ENCODE measurements around the gene HOXA11.
A peak's percentile ranks its signal among the peaks of the same experiment; 100 is the strongest.

Gene HOXA11

DNA sequence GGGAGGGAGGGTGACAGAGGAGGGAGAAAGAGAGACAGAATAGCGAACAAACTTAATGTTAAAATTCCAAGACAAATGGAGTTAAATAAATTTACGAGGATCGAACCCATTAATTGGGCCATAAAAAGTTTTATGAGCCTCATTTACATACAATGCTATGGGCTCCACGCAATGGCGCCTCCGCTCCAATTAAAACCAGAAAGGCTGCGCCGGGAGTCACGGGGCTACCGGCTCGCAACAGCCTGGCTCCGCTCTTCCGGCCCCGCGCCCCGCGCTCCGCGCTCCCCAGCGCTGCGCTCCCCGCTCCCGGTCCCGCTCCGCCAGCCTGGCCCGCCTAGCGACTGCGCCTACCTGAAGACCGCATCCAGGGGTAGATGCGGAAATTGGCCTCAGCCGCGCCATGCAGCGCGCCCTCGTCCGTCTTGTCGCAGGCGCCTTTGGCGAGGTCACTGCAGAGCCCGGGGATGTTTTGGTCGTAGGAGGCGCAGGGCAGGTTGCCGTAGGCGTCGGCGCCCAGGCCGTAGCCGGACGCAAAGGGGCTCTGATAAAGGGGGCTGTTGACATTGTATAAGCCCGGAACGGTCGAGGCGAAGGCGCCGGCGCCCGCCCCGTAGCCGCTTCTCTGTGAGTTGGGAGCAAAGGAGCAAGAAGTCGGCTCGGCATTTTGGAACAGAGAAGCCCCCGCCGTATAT lies 29.1 kb downstream of the HOXA11 start:
- H3K4me1 Mint-ChIP-seq (ENCODE audit: low read depth in 2 of 2): peaks cover 41% of the 10 kb centered on the region in 2 donors
- H3K4me3 Mint-ChIP-seq: peak overlapping the region; percentile 64 to 80
- H3K27me3 Mint-ChIP-seq: peaks cover 88 to 96% of the 10 kb centered on the region in 2 donors
- H3K36me3 Mint-ChIP-seq (ENCODE audit: insufficient read depth): peaks cover 37% of the 10 kb centered on the region
- DNase-seq: no peak
- H3K27ac Mint-ChIP-seq: peak overlapping the region in 1 of 2 donors; percentile 20
- H3K9me3 Mint-ChIP-seq: no peaks in the 10 kb centered on the region
- ATAC-seq (replicated peaks): peak; percentile 18

DNA sequence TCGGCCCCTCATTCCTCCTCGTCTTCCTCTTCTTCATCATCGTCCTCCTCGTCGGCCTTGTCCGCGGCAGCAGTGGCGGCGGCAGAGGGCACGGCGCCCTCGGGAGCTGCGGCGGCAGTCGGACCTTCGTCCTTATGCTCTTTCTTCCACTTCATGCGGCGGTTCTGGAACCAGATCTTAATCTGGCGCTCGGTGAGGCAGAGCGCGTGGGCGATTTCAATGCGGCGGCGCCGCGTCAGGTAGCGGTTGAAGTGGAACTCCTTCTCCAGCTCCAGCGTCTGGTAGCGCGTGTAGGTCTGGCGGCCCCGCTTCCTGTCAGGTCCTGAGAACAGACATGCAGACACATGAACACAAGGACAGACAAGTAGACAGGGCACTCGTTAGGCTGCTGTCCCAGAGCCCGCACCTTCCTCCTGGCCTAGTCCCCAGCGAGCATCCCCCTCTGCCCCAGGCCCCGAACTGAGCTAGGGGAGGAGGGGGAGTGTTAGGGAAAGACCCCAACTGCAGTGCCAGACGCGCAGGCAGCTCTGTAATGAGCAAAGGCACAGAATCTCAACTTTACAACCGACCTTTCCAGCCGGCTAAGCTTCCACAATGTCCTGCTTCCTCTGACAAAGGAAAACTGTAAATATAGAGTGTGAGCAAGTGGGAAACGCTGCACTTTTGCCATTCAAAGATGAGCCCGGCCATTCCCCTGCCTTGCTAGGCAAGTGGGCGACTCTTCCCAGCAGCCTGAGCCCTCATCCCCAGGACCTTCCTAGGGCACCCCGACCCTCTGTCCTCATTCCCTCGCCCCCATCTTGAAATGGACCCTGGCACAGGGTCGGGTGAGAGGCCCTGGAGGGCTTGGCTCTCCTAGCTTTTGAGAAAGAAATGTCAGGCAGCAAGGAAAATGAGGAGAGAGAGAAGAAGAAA lies 29.9 kb downstream of the HOXA11 start:
- Mint-ChIP-seq H3K27ac (peak overlapping the region in 1 of 2 donors; percentile 49), H3K4me1 (ENCODE audit: low read depth in 2 of 2) (peaks cover 47 to 49% of the 10 kb centered on the region in 2 donors), H3K9me3 (no peaks in the 10 kb centered on the region), H3K27me3 (peaks cover 96 to 100% of the 10 kb centered on the region in 2 donors), H3K4me3 (peak overlapping the region; percentile 64 to 80), H3K36me3 (ENCODE audit: insufficient read depth) (peaks cover 36% of the 10 kb centered on the region)
- ATAC-seq (replicated peaks) (no peak), DNase-seq (no peak)

DNA sequence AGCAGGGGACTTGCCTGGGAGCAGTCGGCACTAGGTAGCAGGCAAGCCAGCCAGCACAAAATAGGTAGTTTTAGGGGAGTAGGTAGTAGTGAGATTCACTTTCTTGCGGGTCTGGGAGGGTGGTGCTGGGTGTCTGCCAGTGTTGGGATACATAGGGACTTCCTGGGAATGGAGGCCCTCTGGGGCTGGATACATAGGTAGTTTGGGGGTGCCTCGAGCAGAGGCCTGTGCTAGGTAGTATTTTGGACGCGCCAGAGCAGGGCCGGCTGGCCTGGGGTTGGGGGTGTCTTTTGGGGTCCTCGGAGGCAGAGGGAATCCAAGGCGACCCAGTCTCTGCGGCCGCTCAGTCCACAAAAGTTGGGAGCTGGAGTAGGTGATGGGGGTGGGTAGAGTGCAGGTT lies 30.7 kb downstream of the HOXA11 start:
- Mint-ChIP-seq H3K36me3 (ENCODE audit: insufficient read depth) (peaks cover 32% of the 10 kb centered on the region), H3K27me3 (peaks cover 90 to 99% of the 10 kb centered on the region in 2 donors), H3K4me3 (peak overlapping the region; percentile 64 to 80), H3K9me3 (no peaks in the 10 kb centered on the region), H3K27ac (peak overlapping the region; percentile 15 to 58), H3K4me1 (ENCODE audit: low read depth in 2 of 2) (peaks cover 44 to 47% of the 10 kb centered on the region in 2 donors)
- no peak for ATAC-seq (replicated peaks)
- DNase-seq: no peak

DNA sequence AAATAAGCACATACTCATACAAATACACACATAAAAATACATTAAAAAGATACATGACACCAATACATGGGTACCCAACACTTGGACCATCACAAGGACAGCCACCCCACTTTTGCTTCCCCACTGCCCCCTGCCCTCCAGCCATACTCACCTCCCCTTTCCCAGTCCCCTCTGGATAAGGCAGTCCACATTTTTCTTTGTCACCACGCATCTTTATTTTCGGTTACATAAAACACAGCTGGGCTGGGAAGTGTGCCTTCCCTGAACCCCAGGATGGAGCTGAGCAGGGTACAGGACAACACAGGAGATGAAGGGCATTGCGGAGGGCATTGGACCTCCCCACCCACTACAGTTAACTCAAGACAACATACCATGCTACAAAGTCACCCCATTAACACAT lies 31.5 kb downstream of the HOXA11 start:
- H3K4me1 Mint-ChIP-seq (ENCODE audit: low read depth in 2 of 2): peaks cover 44 to 47% of the 10 kb centered on the region in 2 donors
- DNase-seq (no peak), ATAC-seq (replicated peaks) (no peak)
- H3K36me3 Mint-ChIP-seq (ENCODE audit: insufficient read depth): peaks cover 32% of the 10 kb centered on the region
- no peak overlapping the region for H3K4me3 Mint-ChIP-seq
- H3K27ac Mint-ChIP-seq: no peak overlapping the region
- H3K27me3 Mint-ChIP-seq: peaks cover 84 to 99% of the 10 kb centered on the region in 2 donors
- no peaks in the 10 kb centered on the region for H3K9me3 Mint-ChIP-seq

DNA sequence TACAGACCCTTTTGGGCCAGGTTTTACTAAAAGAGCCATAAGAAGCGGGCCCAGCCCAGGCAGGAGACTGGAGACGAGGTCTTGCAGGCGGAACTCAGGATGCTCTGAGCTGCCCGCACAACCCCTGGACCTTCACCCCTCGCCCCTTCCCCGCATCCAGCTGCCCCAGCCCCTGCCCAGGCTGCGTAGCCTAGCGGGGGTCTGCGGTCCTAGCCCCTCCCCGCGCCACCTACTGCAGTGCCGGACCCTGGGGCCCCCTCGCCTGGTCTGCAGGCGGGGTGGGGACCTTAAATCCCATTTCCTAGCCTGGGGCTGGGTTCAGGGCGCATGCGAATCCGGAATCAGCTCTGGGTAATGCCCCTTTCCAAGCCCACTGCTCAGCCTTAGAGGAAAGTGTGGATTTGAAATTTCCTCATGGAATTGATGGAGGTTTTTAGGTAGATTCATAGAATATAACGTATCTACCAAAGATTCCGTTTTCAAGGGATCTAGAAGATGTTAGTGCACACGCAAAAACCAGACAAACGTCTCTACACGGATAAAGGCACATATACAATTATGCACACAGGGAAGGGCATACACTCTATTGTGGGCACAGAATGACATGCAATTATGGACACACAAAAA lies 32.1 kb downstream of the HOXA11 start:
- peaks cover 31% of the 10 kb centered on the region for H3K36me3 Mint-ChIP-seq (ENCODE audit: insufficient read depth)
- H3K27ac Mint-ChIP-seq: no peak overlapping the region
- peaks cover 84 to 99% of the 10 kb centered on the region in 2 donors for H3K27me3 Mint-ChIP-seq
- no peak overlapping the region for H3K4me3 Mint-ChIP-seq
- DNase-seq: no peak
- peaks cover 42 to 46% of the 10 kb centered on the region in 2 donors for H3K4me1 Mint-ChIP-seq (ENCODE audit: low read depth in 2 of 2)
- ATAC-seq (replicated peaks): no peak
- no peaks in the 10 kb centered on the region for H3K9me3 Mint-ChIP-seq

DNA sequence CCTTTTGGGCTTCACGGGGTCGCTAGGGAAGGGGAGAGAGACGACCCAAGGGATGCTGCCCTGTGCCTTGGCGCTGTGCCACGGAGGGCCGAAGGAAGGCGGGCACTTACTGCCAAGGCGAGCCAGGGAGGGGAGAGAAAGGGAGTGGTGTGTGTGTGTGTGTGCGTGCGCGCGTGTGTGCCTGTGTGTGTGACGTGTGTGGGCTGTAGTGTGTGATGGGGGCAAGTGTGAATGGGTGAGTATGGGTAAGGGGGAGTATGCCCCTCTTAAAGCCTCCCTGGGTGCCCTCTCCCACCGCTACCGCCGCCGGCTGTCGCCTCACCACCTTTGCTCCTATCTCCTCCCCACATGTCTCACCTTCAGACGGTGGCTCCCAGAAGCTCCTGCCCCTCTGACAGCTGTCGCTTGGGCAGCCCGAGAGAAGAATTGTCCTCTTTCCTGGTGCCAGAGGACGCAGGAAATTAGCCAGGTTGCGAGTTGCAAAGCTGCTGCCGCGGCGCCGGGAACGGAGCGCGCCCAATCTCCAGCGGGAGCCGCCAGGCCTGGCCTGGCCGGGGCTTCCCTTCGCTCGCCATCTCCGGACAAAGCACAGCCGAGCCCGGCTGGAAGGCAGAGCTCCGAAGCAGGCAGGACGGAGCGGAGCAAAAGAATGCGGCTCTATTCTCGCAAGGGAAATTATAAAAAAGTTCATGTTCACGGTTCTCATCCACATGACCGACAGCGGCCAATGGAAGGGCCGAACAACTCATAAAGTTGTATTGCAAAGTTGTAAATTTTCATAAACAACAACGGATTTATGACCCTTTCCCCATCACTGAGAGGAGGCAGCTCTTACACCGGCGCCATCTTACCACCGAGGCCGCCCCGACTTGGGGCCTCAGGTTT lies 32.9 kb downstream of the HOXA11 start, which contains the start of gene HOXA3:
TSS of gene HOXA3 (minus strand) at position 653 of the 885 bp plus-strand sequence. CDS start 41,943 bp downstream, outside the sequence.
- no peak for ATAC-seq (replicated peaks)
- peaks cover 38 to 43% of the 10 kb centered on the region in 2 donors for H3K4me1 Mint-ChIP-seq (ENCODE audit: low read depth in 2 of 2)
- peak within 1 kb of the TSS; percentile 83 to 86 for H3K4me3 Mint-ChIP-seq
- H3K27ac Mint-ChIP-seq: peak within 1 kb of the TSS; percentile 44 to 80
- H3K27me3 Mint-ChIP-seq: peaks cover 81 to 99% of the 10 kb centered on the region in 2 donors
- DNase-seq: no peak
- H3K9me3 Mint-ChIP-seq: no peaks in the 10 kb centered on the region
- H3K36me3 Mint-ChIP-seq (ENCODE audit: insufficient read depth): peaks cover 27% of the 10 kb centered on the region

DNA sequence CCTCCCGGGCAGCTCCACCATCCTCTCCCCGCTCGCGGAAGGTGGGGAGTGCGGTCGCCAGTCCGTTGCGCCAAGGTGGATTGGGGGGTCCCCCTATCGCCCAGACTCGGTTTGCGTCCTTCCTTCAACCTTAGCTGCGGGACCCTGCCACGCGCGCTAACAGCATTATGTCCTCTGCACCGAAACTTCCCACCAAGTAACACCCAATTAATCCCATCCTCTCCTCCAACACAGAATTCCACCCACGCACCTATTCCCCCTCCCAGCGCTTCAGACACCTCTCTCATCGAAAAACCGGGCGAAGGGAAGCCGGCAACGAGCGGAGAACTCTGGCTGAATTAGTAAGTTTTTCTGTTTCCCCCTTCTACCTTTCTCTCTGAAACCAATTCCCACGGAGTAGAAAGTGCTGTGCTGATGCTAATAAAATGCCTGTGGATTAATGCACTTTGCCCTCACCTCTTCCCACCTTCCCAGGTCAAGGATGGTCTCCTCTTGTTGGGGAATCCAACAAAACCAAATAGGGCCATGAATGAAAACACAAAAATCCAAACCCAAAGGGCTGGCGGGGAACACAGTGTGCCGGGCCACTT lies 33.6 kb downstream of the HOXA11 start:
- Mint-ChIP-seq H3K27me3 (peaks cover 84 to 99% of the 10 kb centered on the region in 2 donors), H3K27ac (peak overlapping the region; percentile 44 to 80), H3K4me3 (peak overlapping the region; percentile 83 to 86), H3K36me3 (ENCODE audit: insufficient read depth) (peaks cover 23% of the 10 kb centered on the region), H3K4me1 (ENCODE audit: low read depth in 2 of 2) (peaks cover 38 to 41% of the 10 kb centered on the region in 2 donors), H3K9me3 (no peaks in the 10 kb centered on the region)
- DNase-seq (no peak), ATAC-seq (replicated peaks) (no peak)

DNA sequence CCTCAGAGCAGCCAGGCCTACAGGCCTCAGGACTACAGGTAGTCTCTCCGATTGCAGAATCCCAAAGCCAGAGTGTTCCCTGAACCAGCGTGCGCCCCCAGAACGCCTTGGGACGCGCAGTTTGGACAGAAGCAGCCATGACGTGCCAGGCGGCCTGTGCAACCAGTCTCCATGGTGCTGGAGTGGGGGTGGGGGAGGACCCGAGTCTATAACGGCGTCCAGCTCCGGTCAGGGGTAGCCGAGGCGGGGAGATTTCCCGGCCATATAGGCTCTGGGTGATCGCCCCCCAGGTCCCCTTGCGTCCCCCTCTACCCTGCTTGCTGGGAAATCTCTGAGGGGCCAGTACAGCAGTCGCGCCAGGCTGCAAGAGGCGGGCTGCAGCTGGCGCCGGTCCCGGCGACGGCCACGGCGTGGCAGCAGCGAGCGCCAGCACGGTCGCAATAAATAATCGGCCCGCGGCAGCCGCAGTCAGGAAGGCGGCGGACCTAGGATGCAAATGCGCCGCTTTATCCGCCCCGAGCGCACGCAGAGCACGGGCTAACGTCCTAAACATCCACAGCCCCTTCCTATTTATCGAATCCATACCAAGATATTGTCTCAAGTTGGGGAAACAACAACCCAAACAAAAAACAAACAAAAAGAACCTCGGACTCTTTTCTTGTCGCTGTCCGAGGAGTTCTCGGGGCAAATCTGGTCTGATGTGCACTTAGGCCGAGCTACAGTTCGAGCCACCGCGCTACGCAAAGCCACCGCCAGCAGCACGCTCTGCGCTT lies 34.3 kb downstream of the HOXA11 start:
- Mint-ChIP-seq H3K36me3 (ENCODE audit: insufficient read depth) (peaks cover 19% of the 10 kb centered on the region), H3K27ac (peak overlapping the region; percentile 20 to 44)

DNA sequence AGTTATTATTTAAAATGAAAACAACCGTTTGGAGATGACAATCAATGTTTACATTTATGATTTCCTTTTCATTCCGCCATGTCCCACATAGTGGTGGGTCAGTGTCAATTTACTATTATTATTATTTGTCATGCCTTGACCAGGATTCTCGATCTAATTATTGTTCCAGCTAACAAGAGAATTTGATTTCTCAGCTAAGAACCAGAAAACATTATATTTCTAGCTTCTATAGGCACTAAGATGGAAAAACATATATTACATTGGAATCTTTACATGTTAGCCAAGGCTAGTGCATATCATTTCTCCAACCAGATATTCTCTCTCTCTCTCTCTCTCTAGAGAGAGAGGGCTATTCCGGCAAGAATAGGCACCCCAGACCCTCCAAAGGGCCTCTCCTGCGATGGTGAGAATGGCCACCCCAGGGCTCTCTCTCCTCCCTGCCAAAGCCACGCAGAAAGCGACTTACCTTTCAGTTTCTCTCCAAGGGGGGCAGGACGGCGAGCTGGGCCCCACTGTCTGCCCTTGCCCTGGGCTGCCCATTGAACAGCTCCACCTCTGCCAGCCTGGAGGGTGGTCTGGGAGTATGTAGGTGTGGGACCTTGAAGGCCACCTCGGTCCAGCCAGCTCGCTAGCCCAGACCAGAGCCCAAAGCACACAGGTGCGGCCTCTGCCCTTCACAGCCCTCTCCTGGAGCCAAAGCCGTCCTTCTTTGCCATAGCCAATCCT lies 35.0 kb downstream of the HOXA11 start:
- peaks cover 12% of the 10 kb centered on the region for H3K36me3 Mint-ChIP-seq (ENCODE audit: insufficient read depth)
- H3K27ac Mint-ChIP-seq: peak overlapping the region in 1 of 2 donors; percentile 20
- peak overlapping the region; percentile 83 to 86 for H3K4me3 Mint-ChIP-seq
- no peaks in the 10 kb centered on the region for H3K9me3 Mint-ChIP-seq
- peaks cover 83 to 99% of the 10 kb centered on the region in 2 donors for H3K27me3 Mint-ChIP-seq
- ATAC-seq (replicated peaks) (no peak), DNase-seq (no peak)
- H3K4me1 Mint-ChIP-seq (ENCODE audit: low read depth in 2 of 2): peaks cover 31 to 32% of the 10 kb centered on the region in 2 donors

More for the DNA sequence above, 34.3 kb downstream of the HOXA11 start:
- Mint-ChIP-seq H3K9me3 (no peaks in the 10 kb centered on the region), H3K4me1 (ENCODE audit: low read depth in 2 of 2) (peaks cover 37 to 38% of the 10 kb centered on the region in 2 donors), H3K27me3 (peaks cover 84 to 99% of the 10 kb centered on the region in 2 donors), H3K4me3 (peak overlapping the region; percentile 83 to 86)
- DNase-seq: peak; percentile 54 to 67 (median 65)
- ATAC-seq (replicated peaks): peak; percentile 87

DNA sequence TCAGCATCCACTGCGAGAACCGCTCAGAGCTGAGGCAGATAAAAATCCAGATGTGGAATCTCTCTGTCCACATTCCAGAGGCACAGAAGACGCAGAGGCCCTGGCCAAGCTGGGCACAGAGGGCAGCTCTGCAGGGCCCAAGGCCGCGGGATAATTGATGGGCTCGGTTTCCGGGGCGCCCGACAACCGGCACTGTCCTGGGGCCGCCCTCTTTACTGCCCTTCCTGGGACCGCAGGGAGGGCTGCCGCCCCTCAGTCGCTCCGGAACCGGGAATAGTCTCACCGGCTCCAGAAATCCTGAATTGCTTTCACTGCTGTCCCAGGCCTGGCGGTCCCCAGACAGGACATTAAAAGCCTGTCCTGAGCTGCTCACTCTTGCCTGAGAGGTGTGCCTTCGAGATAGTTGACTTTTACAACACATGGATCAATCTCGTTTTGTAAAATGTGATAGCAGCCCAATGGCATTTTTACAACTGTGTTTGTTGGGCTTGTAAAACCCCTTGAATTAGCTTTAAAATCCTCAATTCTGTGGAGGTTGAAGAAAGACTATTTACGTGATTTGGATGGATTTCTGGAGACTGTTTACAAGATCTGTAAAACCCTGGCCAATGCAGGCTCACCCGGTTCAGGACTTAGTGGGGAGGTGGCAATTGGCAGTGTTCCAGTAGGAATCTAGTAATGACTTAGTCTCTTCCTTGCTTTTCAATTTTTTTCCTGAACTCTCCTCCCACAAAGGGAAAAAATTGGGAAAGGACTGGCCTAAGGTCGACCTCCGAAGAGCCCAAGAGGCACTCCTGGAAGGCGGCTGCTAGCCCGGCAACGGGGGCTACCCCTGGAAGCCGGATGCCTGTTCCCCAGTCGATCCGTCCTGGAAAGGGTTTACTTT lies 36.0 kb downstream of the HOXA11 start:
- no peak overlapping the region for H3K27ac Mint-ChIP-seq
- no peak overlapping the region for H3K4me3 Mint-ChIP-seq
- peaks cover 76 to 93% of the 10 kb centered on the region in 2 donors for H3K27me3 Mint-ChIP-seq
- H3K4me1 Mint-ChIP-seq (ENCODE audit: low read depth in 2 of 2): peaks cover 23 to 24% of the 10 kb centered on the region in 2 donors
- ATAC-seq (replicated peaks) (no peak), DNase-seq (no peak)
- no peaks in the 10 kb centered on the region for H3K9me3 Mint-ChIP-seq
- peaks cover 7% of the 10 kb centered on the region for H3K36me3 Mint-ChIP-seq (ENCODE audit: insufficient read depth)
